A673 (cell line): ENCODE results near the gene PRAC2. TPM values are rescaled to one million over a fixed set of nuclear protein-coding genes. Genes with fewer than 3 reads are reported as not detected.

Source experiments
- BruUV-seq: library from RNA; stranded (reverse); fragments of 400-500 nt; replicated peaks from 2 replicates; lab custom pipeline; 2021; lab: Mats Ljungman, UMichigan
- CTCF ChIA-PET: fragments of 300-600 bp; sonication (Branson Sonifier 250); formaldehyde crosslinking; loops from one replicate; lab custom pipeline; 2022; ENCODE audit warnings: antibody characterized with exemption; lab: Charles Lee
- POLR2A ChIA-PET: fragments of 300-600 bp; sonication (Branson Sonifier 250); formaldehyde crosslinking; loops from one replicate; lab custom pipeline; 2022; ENCODE audit warnings: antibody characterized with exemption; ENCODE audit not compliant: low non-redundant PET; lab: Charles Lee
- DNase-seq: peaks from one replicate; pipeline ENCODE4 v3.0.0-alpha.2; 2015; ENCODE audit warnings: low spot score
- H3K27ac ChIP-seq: fragments of 200-600 bp; sonication (generic); 2 replicates; pipeline ENCODE4 v1.5.1; 2016; ENCODE audit warnings: mixed run types, low read depth, mild to moderate bottlenecking, mixed read lengths, antibody characterized with exemption, low read length; ENCODE audit not compliant: poor library complexity, severe bottlenecking
- H3K27me3 ChIP-seq: fragments of 200-600 bp; sonication (generic); replicated peaks from 2 replicates; pipeline ENCODE4 v1.6.1; 2017; ENCODE audit warnings: mixed run types, low read depth, mild to moderate bottlenecking, mixed read lengths, antibody characterized with exemption, low read length; ENCODE audit not compliant: insufficient read depth, poor library complexity
- H3K36me3 ChIP-seq: fragments of 200-600 bp; sonication (generic); 2 replicates; pipeline ENCODE4 v1.6.1; 2016; ENCODE audit warnings: mixed run types, mild to moderate bottlenecking, mixed read lengths, antibody characterized with exemption, low read length; ENCODE audit not compliant: insufficient read depth, poor library complexity, severe bottlenecking
- H3K4me1 ChIP-seq: fragments of 200-600 bp; sonication (generic); 2 replicates; pipeline ENCODE4 v1.6.1; 2017; ENCODE audit warnings: mixed run types, mild to moderate bottlenecking, mixed read lengths, antibody characterized with exemption, low read length; ENCODE audit not compliant: insufficient read depth, poor library complexity, severe bottlenecking
- H3K4me3 ChIP-seq: fragments of 200-600 bp; sonication (generic); 2 replicates; pipeline ENCODE4 v1.5.1; 2016; ENCODE audit warnings: low read depth, mixed run types, mild to moderate bottlenecking, mixed read lengths, low read length; ENCODE audit not compliant: poor library complexity, severe bottlenecking
- H3K9me3 ChIP-seq: fragments of 200-600 bp; sonication (generic); 2 replicates; pipeline ENCODE4 v1.6.1; 2016; ENCODE audit warnings: mixed run types, low read depth, mild to moderate bottlenecking, mixed read lengths, antibody characterized with exemption, low read length; ENCODE audit not compliant: poor library complexity, severe bottlenecking
- EZH2 ChIP-seq: fragments of 200-600 bp; sonication (generic); IDR thresholded peaks from 2 replicates; pipeline ENCODE4 v1.6.1; 2017; ENCODE audit warnings: borderline replicate concordance, low read depth, mild to moderate bottlenecking, mixed read lengths, antibody characterized with exemption, low read length; ENCODE audit not compliant: poor library complexity, severe bottlenecking
- intact Hi-C: fragments of 100-400 bp; cut with micrococcal nuclease; formaldehyde crosslinking; loops from one replicate; pipeline ENCODE4 v1.10.0; 2022; ENCODE audit not compliant: unreplicated experiment
- total RNA-seq: library from RNA; stranded (reverse); gene quantifications from 2 replicates; pipeline ENCODE4 v1.2.3, GENCODE V29; 2021
- TF ChIP-seq, protein P1 (sequence below): fragments of 300-800, 200-600 bp; sonication (generic); conservative IDR thresholded peaks from 2 replicates; pipeline ENCODE4 v1.5.1; 2017; ENCODE audit warnings: low read depth, mild to moderate bottlenecking, antibody characterized with exemption, low read length, moderate library complexity, mixed read lengths

The PRAC2 gene
- total RNA-seq, 1 experiment from 2014 or later, result 25.5 TPM

DNA sequence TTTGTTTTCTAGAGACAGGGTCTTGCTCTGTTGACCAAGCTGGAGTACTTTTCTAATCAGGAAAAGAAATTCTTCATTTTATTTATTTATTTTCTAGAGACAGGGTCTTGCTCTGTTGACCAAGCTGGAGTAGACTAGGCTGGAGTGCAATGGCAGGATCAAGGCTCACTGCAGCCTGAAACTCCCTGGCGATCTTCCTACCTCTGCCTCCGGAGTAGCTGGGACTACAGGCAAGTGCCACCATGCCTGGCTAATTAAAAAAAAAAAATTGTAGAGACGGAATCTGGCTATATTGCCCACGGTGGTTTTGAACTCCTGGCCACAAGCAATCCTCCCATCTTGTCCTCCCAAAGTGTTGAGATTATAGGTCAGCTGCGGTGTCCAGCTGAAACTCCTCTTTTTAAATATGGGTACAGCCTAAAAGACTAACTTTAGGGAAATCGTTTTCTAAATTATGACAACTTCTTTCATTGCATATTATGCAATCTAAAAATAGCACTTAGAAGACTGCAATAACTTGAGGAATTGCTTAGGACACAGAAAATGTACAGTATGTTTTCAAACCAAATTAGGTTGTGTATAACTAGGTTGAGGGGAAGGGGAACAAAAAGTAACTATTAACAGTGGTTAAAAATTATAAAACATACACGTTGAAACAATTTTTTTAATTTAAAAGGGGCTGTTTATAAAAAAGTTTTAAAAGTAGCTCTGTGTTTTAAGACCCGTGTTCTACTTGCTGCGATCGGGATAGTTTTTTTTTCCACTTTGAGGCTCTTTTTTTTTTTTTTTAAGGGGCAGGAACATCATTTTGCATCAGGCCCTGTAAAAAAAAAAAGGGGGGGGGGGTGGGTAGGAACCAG, 5.4 kb upstream of the PRAC2 start:
- Histone ChIP-seq H3K9me3 (no peaks in the 10 kb centered on the region), H3K27ac (peak overlapping the region; percentile 98), H3K36me3 (no peaks in the 10 kb centered on the region), H3K4me3 (peak overlapping the region; percentile 72), H3K4me1 (peaks cover 32% of the 10 kb centered on the region), H3K27me3 (no peaks in the 10 kb centered on the region)
- TF ChIP-seq EZH2, result no peak
- TF ChIP-seq, protein P1, sequence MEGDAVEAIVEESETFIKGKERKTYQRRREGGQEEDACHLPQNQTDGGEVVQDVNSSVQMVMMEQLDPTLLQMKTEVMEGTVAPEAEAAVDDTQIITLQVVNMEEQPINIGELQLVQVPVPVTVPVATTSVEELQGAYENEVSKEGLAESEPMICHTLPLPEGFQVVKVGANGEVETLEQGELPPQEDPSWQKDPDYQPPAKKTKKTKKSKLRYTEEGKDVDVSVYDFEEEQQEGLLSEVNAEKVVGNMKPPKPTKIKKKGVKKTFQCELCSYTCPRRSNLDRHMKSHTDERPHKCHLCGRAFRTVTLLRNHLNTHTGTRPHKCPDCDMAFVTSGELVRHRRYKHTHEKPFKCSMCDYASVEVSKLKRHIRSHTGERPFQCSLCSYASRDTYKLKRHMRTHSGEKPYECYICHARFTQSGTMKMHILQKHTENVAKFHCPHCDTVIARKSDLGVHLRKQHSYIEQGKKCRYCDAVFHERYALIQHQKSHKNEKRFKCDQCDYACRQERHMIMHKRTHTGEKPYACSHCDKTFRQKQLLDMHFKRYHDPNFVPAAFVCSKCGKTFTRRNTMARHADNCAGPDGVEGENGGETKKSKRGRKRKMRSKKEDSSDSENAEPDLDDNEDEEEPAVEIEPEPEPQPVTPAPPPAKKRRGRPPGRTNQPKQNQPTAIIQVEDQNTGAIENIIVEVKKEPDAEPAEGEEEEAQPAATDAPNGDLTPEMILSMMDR, result no peak
- ChIA-PET POLR2A (interaction anchor here (0.6 to 0.7 kb wide), 2 partner anchors 9 to 121 kb away, joined by 7 to 9 read pairs; no protein-coding TSS in a partner anchor), CTCF (interaction anchor here (0.6 to 1.6 kb wide), 7 partner anchors 16 to 455 kb away, joined by 3 to 5 read pairs (median 4); no protein-coding TSS in a partner anchor)
- intact Hi-C loops, result loop anchor here (10.0 kb wide), 1 partner anchor 297 kb away; no protein-coding TSS in a partner anchor
- DNase-seq, result no peak
- BruUV-seq, result no TSS peak

DNA sequence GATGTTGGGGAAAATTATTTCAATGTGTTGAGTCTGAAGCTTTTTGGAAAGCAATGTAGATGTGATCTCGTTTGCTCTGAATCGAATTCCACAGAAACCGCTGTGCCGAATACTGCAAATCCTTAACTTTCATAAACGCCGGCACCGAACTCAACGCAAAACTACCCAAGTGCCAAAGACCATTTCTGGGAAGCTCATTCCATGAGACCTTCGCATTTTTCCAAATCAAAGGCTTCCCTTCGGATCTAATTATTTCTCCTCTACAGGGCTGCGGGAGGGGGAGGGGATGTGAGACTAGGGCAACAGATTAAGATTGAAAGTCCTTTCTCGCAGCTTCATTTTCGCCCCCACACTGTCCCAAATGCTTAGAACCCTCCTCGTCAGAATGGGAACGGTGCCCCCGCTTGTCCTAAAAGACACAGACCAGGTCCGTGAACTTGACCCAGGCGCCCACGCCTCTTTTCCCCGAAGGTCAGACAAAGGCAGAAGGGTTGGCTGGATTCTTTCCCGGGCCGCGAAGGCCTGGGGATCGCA, 4.7 kb upstream of the PRAC2 start:
- CTCF ChIA-PET, result interaction anchor here (0.6 to 1.6 kb wide), 7 partner anchors 17 to 455 kb away, joined by 3 to 5 read pairs (median 4); no protein-coding TSS in a partner anchor
- H3K9me3 ChIP-seq, result no peaks in the 10 kb centered on the region
- intact Hi-C loops, result loop anchor here (10.0 kb wide), 1 partner anchor 297 kb away; no protein-coding TSS in a partner anchor
- peaks cover 32% of the 10 kb centered on the region for H3K4me1 ChIP-seq
- H3K36me3 ChIP-seq, result no peaks in the 10 kb centered on the region
- no peaks in the 10 kb centered on the region for H3K27me3 ChIP-seq
- POLR2A ChIA-PET, result interaction anchor here (0.5 to 0.7 kb wide), 3 partner anchors 8 to 121 kb away, joined by 4 to 9 read pairs (median 7); no protein-coding TSS in a partner anchor
- TF ChIP-seq, protein P1, result no peak
- TF ChIP-seq EZH2, result no peak
- DNase-seq, result peak; percentile 75
- BruUV-seq, result no TSS peak
- peak overlapping the region; percentile 72 for H3K4me3 ChIP-seq
- H3K27ac ChIP-seq, result peak overlapping the region; percentile 98

DNA sequence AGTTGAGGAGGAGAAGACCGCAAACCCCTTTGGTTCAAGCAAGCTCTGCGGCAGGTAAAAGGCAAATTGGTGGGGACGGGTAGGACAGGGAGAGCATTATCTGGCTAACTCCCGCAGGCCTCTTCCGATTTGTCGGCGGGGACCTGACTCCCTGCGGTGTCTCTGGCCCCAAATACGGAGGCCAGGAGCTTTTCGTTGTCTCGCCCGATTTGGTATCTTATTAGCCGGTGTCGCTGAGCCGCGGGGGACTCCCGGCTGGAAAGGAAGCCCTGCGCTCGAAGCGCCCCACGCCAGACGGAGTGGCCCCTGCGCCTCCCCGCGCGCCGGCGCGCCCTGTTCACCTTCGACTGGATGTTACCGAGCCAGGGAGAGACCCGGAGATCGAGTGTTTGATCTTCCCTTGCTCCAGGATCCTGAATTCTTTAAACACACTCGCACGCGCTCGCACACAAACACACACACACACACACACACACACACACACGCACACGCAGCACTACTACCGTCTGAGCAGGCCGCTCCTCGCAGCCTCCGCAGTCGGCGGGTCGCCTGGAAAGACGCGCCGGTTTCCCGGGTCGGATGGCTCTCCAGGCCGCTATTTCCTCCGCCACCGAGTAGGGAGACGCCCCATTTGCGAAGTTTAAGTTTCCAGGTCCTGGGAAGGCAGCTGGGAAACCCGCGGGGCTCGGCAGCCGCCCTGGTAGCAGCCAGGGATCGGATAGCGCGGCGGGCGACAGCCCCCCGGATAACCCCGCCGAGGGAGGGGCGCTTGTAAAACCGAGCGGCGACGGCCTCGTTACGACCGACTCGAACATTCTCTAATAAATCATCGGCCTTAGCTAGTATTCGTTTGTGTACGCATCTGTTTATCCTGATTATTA, 4.0 kb upstream of the PRAC2 start:
- Histone ChIP-seq H3K27ac (peak overlapping the region; percentile 98), H3K4me3 (peak overlapping the region; percentile 72), H3K27me3 (no peaks in the 10 kb centered on the region), H3K9me3 (no peaks in the 10 kb centered on the region), H3K36me3 (no peaks in the 10 kb centered on the region), H3K4me1 (peaks cover 32% of the 10 kb centered on the region)
- BruUV-seq, result TSS peak; percentile 4
- ChIA-PET CTCF (interaction anchor here (0.6 to 1.6 kb wide), 5 partner anchors 41 to 177 kb away, joined by 3 to 4 read pairs (median 3); no protein-coding TSS in a partner anchor), POLR2A (interaction anchor here (0.5 to 1.0 kb wide), 3 partner anchors 7 to 115 kb away, joined by 3 to 7 read pairs (median 4); partner anchors contain the start of gene HOXB13)
- DNase-seq, result peak; percentile 80
- no peak for TF ChIP-seq EZH2
- TF ChIP-seq, protein P1, result no peak
- intact Hi-C loops, result loop anchor here (10.0 kb wide), 1 partner anchor 296 kb away; no protein-coding TSS in a partner anchor
